GM21528 (cell line): ENCODE data around the gene SEZ6.
"Not testable (repeated sequence)": the region's sequence is repeated elsewhere in the genome, so short reads cannot be mapped to it uniquely, and the experiment has no call there.

ENCODE experiments used
- ATAC-seq: cut with Tn5 transposase; IDR thresholded peaks from one replicate; pipeline ENCODE4 v1.9.1; 2021; ENCODE audit warnings: mild to moderate bottlenecking, moderate library complexity; ENCODE audit not compliant: unreplicated experiment, low FRiP score

Gene SEZ6

GRCh38 chr17:28946239-28946638 lies 59.6 kb downstream of the SEZ6 start:
- no peak for ATAC-seq

- no peak for ATAC-seq
Measured at GRCh38 chr17:28944862-28945741, 60.7 kb downstream of the SEZ6 start.

- no peak for ATAC-seq
Measured at GRCh38 chr17:28944343-28944742, 61.5 kb downstream of the SEZ6 start.

GRCh38 chr17:28942925-28943324 lies 62.9 kb downstream of the SEZ6 start:
- ATAC-seq: no peak

GRCh38 chr17:28941251-28941650 lies 64.6 kb downstream of the SEZ6 start:
- no peak for ATAC-seq

- no peak for ATAC-seq
Measured at GRCh38 chr17:28940675-28941074, 65.2 kb downstream of the SEZ6 start.

GRCh38 chr17:28940142-28940541 lies 65.7 kb downstream of the SEZ6 start:
- ATAC-seq: no peak

GRCh38 chr17:28938552-28938951 lies 67.3 kb downstream of the SEZ6 start:
- no peak for ATAC-seq

GRCh38 chr17:28937044-28937729 lies 68.6 kb downstream of the SEZ6 start:
- ATAC-seq: no peak

- no peak for ATAC-seq
Measured at GRCh38 chr17:28935744-28936460, 69.9 kb downstream of the SEZ6 start.

- ATAC-seq: not testable (repeated sequence)
Measured at GRCh38 chr17:28934508-28934907, 71.3 kb downstream of the SEZ6 start.

GRCh38 chr17:28929787-28930186 lies 76.0 kb downstream of the SEZ6 start:
- no peak for ATAC-seq

- ATAC-seq: no peak
Measured at GRCh38 chr17:28928061-28928460, 77.8 kb downstream of the SEZ6 start.

- ATAC-seq: no peak
Measured at GRCh38 chr17:28926786-28927185, 79.0 kb downstream of the SEZ6 start.

GRCh38 chr17:28926366-28926765 lies 79.5 kb downstream of the SEZ6 start:
- no peak for ATAC-seq

GRCh38 chr17:28925912-28926365 lies 79.9 kb downstream of the SEZ6 start:
- no peak for ATAC-seq

- ATAC-seq: no peak
Measured at GRCh38 chr17:28920201-28920600, 85.6 kb downstream of the SEZ6 start.

GRCh38 chr17:28918295-28918694 lies 87.5 kb downstream of the SEZ6 start:
- ATAC-seq: no peak

- ATAC-seq: no peak
Measured at GRCh38 chr17:28917465-28917864, 88.4 kb downstream of the SEZ6 start.

- ATAC-seq: no peak
Measured at GRCh38 chr17:28917029-28917428, 88.8 kb downstream of the SEZ6 start.

- no peak for ATAC-seq
Measured at GRCh38 chr17:28916302-28916934, 89.4 kb downstream of the SEZ6 start.
